ENCODE measurements around the gene SDK1. TPM values are rescaled to one million over a fixed set of nuclear protein-coding genes. Genes with fewer than 3 reads are reported as not detected.

SDK1 gene
- total and polyA plus RNA-seq, 7 donors = 0.31 to 2.4 (median 1.3) TPM

DNA sequence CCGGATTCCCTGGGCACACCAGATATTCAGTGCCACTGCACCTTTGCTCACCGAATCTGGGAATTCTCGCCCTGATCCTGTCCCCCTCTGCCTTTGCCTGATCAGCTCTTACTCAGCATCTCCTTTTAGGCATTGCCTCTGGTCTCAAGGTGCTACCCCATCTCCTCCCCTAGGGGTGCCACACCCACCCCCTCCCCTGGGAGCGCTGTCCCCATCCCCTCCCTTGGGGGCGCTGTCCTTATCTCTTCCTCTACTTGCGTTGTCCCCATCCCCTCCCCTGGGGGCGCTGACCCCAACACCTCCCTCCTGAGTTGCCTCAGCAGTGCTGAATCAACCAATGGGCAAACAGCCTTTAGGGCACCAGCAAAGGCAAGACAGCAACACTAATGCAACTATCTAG is 694.1 kb downstream of the SDK1 start:
- 80 to 85% (median 84%) methylated on average over 7 of the region's 7 CpGs for WGBS, 3 donors
- intact Hi-C loops (cut with DNase I) = no loop called here
- Histone ChIP-seq H3K4me1 (no peaks in the 10 kb centered on the region), H3K4me3 (no peak overlapping the region), H3K9me3 (no peaks in the 10 kb centered on the region), H3K27me3 (ENCODE audit: insufficient read depth in 3 of 3, low read length in 2 of 3) (no peaks in the 10 kb centered on the region), H3K36me3 (ENCODE audit: insufficient read depth in 1 of 2, low read depth in 1 of 2) (no peaks in the 10 kb centered on the region), H3K27ac (no peak overlapping the region)
- no peak for ATAC-seq
- no peak for DNase-seq
- TF ChIP-seq, protein P1, sequence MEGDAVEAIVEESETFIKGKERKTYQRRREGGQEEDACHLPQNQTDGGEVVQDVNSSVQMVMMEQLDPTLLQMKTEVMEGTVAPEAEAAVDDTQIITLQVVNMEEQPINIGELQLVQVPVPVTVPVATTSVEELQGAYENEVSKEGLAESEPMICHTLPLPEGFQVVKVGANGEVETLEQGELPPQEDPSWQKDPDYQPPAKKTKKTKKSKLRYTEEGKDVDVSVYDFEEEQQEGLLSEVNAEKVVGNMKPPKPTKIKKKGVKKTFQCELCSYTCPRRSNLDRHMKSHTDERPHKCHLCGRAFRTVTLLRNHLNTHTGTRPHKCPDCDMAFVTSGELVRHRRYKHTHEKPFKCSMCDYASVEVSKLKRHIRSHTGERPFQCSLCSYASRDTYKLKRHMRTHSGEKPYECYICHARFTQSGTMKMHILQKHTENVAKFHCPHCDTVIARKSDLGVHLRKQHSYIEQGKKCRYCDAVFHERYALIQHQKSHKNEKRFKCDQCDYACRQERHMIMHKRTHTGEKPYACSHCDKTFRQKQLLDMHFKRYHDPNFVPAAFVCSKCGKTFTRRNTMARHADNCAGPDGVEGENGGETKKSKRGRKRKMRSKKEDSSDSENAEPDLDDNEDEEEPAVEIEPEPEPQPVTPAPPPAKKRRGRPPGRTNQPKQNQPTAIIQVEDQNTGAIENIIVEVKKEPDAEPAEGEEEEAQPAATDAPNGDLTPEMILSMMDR (IDR thresholded peaks at IDR 0.05) = no peak

DNA sequence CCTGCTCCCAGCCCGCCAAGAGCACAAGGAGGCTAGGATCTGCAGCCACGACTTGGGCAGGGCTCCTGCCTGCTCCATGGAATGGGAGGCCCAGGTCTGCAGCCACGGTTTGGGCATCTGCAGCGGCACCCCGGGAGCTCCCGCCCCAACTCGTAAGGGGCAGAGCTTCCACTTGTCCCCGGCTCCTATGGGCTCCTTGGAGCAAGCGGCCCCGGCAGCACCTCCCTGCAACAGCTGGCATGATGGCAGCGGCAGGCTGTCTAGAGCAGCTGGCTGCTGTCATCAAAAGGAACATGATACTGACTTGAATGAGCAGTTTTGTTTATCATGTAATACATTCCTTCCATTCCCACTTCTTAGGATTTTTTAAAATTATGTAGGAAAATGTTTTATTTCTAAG is 697.0 kb downstream of the SDK1 start:
- intact Hi-C loops (cut with DNase I) = no loop called here
- Histone ChIP-seq H3K27ac (no peak overlapping the region), H3K4me3 (no peak overlapping the region), H3K27me3 (ENCODE audit: insufficient read depth in 3 of 3, low read length in 2 of 3) (no peaks in the 10 kb centered on the region), H3K9me3 (no peaks in the 10 kb centered on the region), H3K36me3 (ENCODE audit: insufficient read depth in 1 of 2, low read depth in 1 of 2) (no peaks in the 10 kb centered on the region), H3K4me1 (no peaks in the 10 kb centered on the region)
- TF ChIP-seq, protein P1 (IDR thresholded peaks at IDR 0.05) = no peak
- no peak for DNase-seq
- peak in 1 of 4 donors; percentile 25 for ATAC-seq
- WGBS, 3 donors = 30 to 51% (median 38%) methylated on average over 11 of the region's 11 CpGs

DNA sequence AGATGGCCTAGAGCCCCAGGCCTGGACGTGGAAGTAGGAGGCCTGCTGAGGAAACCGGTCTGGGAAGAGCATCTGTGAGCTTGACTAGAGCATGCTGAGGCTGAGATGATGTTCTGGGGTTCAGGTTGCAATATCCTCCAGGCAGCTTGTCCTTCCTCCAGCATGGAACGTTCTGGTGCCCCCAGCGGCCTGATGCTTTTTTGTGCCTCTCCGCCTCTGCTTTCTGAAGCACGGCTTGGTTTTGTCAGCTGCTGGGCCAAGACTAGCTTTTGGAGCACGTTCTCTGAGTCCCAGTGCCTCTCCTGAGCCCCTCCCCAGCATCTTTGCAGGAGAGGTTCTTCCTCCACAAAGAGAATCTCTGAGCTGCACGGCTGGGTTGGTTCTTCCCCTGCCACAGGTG is 699.1 kb downstream of the SDK1 start:
- H3K4me1 ChIP-seq = no peaks in the 10 kb centered on the region
- TF ChIP-seq, protein P1 (IDR thresholded peaks at IDR 0.05) = no peak
- no peak overlapping the region for H3K27ac ChIP-seq
- H3K36me3 ChIP-seq (ENCODE audit: insufficient read depth in 1 of 2, low read depth in 1 of 2) = no peaks in the 10 kb centered on the region
- ATAC-seq (no peak), DNase-seq (no peak)
- H3K27me3 ChIP-seq (ENCODE audit: insufficient read depth in 3 of 3, low read length in 2 of 3) = no peaks in the 10 kb centered on the region
- no peak overlapping the region for H3K4me3 ChIP-seq
- 65 to 79% (median 75%) methylated on average over 8 of the region's 8 CpGs for WGBS, 3 donors
- intact Hi-C loops (cut with DNase I) = no loop called here
- no peaks in the 10 kb centered on the region for H3K9me3 ChIP-seq

DNA sequence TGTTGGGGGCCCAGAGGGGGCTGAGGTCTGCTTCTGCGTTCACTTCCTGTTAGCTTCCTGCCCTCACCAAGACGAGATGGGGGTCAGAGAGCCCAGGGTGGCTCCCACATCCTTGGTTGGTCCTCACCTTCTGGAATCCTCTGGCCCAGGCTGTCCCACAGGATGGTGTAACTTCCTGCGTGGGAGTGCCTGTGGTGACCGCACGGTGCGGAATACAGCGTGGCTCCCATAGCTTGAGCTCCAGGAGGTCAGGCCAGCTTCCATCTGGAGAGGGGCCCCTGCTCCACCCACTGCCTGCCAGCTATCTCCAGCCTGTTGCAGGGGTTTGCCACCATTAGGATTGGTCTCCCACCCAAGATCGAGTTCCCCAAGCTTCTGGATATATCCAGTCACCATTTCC is 699.9 kb downstream of the SDK1 start:
- Histone ChIP-seq H3K4me1 (no peaks in the 10 kb centered on the region), H3K27me3 (ENCODE audit: insufficient read depth in 3 of 3, low read length in 2 of 3) (no peaks in the 10 kb centered on the region), H3K36me3 (ENCODE audit: insufficient read depth in 1 of 2, low read depth in 1 of 2) (no peaks in the 10 kb centered on the region), H3K27ac (no peak overlapping the region), H3K4me3 (no peak overlapping the region), H3K9me3 (no peaks in the 10 kb centered on the region)
- ATAC-seq (no peak), DNase-seq (no peak)
- TF ChIP-seq, protein P1 (IDR thresholded peaks at IDR 0.05) = no peak
- WGBS, 3 donors = 82 to 92% (median 84%) methylated on average over 8 of the region's 8 CpGs
- intact Hi-C loops (cut with DNase I) = no loop called here

DNA sequence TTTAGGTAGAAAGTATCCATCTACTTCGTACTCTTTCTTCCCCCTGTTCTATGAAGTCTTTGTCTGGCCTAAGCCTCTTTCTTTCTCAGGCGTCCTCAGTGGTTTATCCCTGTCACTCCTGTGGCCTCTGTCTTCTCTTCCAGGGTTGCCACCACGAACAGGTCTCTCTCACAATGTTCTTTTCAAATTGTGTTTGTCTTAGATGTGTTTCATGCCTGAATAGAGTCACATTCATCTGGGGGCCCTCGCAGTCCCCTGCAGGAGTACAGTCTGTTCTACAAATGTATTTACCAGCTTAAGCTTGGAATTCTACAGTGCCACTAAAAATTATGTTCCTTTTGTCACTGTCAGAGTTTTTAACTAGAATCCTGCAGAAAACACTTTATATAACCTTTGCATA is 700.7 kb downstream of the SDK1 start:
- no peak for ATAC-seq
- Histone ChIP-seq H3K4me1 (no peaks in the 10 kb centered on the region), H3K27me3 (ENCODE audit: insufficient read depth in 3 of 3, low read length in 2 of 3) (no peaks in the 10 kb centered on the region), H3K36me3 (ENCODE audit: insufficient read depth in 1 of 2, low read depth in 1 of 2) (no peaks in the 10 kb centered on the region), H3K27ac (no peak overlapping the region), H3K4me3 (no peak overlapping the region), H3K9me3 (no peaks in the 10 kb centered on the region)
- no peak for DNase-seq
- intact Hi-C loops (cut with DNase I) = no loop called here
- 83 to 91% (median 84%) methylated on average over 4 of the region's 4 CpGs for WGBS, 3 donors
- TF ChIP-seq, protein P1 (IDR thresholded peaks at IDR 0.05) = no peak

All from psoas muscle (tissue), 8 donors.